T-helper 17 cell (primary cell): Measurements from ENCODE around the gene HDAC7. TPM values are rescaled to one million over a fixed set of nuclear protein-coding genes. Genes with fewer than 3 reads are reported as not detected.

ENCODE experiments used
- ATAC-seq: fragments of 150-1000 bp; cut with Tn5 transposase; 2 replicates; pipeline ENCODE4 v1.10.0; 2021; ENCODE audit warnings: mild to moderate bottlenecking, moderate library complexity
- DNase-seq, 3 donors: peaks; one replicate each; pipeline versions ENCODE4 v3.0.0 to v3.0.0-alpha.2; 2020 to 2021
- H3K9me3 ChIP-seq: one replicate; pipeline ENCODE4 v1.7.0; 2013; ENCODE audit warnings: low read length, mild to moderate bottlenecking; ENCODE audit not compliant: control insufficient read depth, poor library complexity, severe bottlenecking
- H3K27ac Mint-ChIP-seq: one replicate; pipeline ENCODE4 v1.8.0; 2022; ENCODE audit warnings: mild to moderate bottlenecking, moderate library complexity, mixed read lengths
- H3K27me3 Mint-ChIP-seq: one replicate; pipeline ENCODE4 v1.8.0; 2022; ENCODE audit warnings: mixed read lengths
- H3K36me3 Mint-ChIP-seq: one replicate; pipeline ENCODE4 v1.8.0; 2022; ENCODE audit warnings: low read depth, mixed read lengths
- H3K4me1 Mint-ChIP-seq: one replicate; pipeline ENCODE4 v1.8.0; 2022; ENCODE audit warnings: mild to moderate bottlenecking, mixed read lengths
- H3K4me3 Mint-ChIP-seq: one replicate; pipeline ENCODE4 v1.8.0; 2022; ENCODE audit warnings: mild to moderate bottlenecking, moderate library complexity, mixed read lengths
- total RNA-seq, 4 donors: library from RNA in 2 of 4; stranded (reverse) in 2 of 4; gene quantifications; one replicate each; pipeline ENCODE4 v1.2.3 and lab custom pipeline; 2022 to 2026

Gene HDAC7
- total RNA-seq (100 to 1,000 TPM; 129 to 151 TPM), total RNA-seq (lab: John Stamatoyannopoulos, UW) (135 to 166 reads per million in 2 donors)

DNA sequence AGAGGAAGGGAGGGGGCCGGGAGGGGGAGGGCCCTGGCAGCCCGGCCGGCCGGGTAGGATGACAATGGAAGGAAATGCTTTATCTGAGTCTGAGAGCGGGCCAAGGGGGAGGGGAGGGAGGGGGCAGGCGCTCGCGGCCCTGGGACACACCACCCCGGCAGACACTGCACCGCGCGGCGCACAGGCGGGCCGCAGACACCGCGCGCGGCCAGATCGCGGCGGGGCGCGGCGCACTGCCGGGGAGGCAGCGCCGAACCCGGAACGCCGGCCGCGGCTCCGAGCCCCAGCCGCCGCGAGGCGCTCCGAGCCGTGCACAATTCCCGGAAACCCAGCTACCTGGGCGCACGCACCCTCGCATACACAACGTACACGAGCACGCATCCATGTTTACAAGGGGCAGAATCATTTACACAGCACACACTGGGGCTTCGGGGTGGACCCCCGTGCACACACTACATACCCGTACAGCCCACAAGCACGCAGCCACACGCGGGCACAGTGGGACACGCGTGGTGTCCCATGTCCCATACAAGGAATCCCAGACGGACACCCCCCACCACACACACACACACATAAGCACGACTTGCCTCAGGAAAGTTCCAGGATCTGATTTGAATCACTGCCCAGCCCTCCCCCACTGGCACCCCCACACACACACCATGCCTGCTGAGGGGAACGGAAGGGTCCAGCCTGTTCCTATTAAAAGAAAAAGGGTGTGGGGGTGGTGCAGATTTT, at the start of gene HDAC7:
Gene HDAC7, minus strand, starts transcription at position 8 of the 735 bp plus-strand sequence. CDS start 118 bp downstream, outside the sequence.
- no peaks in the 10 kb centered on the region for H3K9me3 ChIP-seq
- peaks cover 76% of the 10 kb centered on the region for H3K4me1 Mint-ChIP-seq
- DNase-seq (peak; percentile 52 to 72 (median 58)), ATAC-seq (peak; percentile 71)
- H3K27ac Mint-ChIP-seq, result peak within 1 kb of the TSS; percentile 100
- no peaks in the 10 kb centered on the region for H3K36me3 Mint-ChIP-seq
- H3K4me3 Mint-ChIP-seq, result peak within 1 kb of the TSS; percentile 97
- H3K27me3 Mint-ChIP-seq, result no peaks in the 10 kb centered on the region

DNA sequence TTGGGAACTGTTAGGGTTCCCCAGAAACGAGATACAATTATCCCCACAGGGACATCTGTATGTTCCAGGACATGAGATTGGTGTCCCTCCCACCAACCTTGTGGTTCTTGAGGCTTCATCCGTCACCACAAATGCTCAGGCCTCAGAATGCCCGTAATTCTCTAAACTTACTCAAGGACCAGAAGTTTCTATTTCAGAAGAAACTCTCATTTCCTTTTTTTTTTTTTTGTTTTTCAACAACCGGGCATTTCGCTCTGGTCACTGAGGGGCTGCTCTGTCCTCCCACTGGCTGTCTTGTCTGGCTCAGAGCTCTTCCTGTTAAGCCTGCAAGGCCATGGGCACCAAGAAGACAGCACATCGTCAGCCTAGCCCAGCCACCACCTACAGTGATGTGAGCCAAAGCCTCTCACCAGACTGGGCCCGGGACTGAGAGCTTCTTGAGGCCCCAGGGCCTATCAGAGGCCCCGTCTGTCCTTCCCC, 48.9 kb upstream of the HDAC7 start:
- Mint-ChIP-seq H3K27ac (no peak overlapping the region), H3K4me3 (no peak overlapping the region), H3K27me3 (no peaks in the 10 kb centered on the region), H3K36me3 (no peaks in the 10 kb centered on the region), H3K4me1 (no peaks in the 10 kb centered on the region)
- no peaks in the 10 kb centered on the region for H3K9me3 ChIP-seq
- no peak for DNase-seq
- no peak for ATAC-seq

GRCh38 chr12:47868041-47868440, 48.3 kb upstream of the HDAC7 start:
- H3K9me3 ChIP-seq, result no peaks in the 10 kb centered on the region
- no peak for ATAC-seq
- H3K27ac Mint-ChIP-seq, result no peak overlapping the region
- H3K4me1 Mint-ChIP-seq, result no peaks in the 10 kb centered on the region
- no peak overlapping the region for H3K4me3 Mint-ChIP-seq
- no peak for DNase-seq
- H3K27me3 Mint-ChIP-seq, result no peaks in the 10 kb centered on the region
- H3K36me3 Mint-ChIP-seq, result no peaks in the 10 kb centered on the region

DNA sequence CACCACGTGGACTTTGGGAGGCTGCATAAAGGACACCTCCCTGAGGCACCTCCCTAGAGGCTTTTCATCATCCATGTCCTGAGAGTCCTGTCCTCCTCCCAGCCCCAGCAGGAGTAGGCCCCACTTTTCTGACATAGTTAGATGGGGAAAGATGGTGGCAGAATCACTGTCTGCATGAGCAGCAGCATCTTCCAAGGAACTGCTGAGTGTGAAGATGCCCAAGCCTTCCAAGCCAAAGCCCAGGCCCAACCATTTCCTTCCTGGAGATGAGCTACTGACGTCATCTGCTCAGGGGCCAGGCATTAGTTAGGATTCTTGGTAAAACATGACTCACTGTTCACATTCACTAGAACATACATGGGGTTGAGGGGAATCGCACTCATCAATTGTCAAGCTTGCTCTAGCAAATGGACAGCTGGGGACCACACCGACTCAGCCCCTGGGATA, 47.8 kb upstream of the HDAC7 start:
- H3K27me3 Mint-ChIP-seq, result no peaks in the 10 kb centered on the region
- H3K36me3 Mint-ChIP-seq, result no peaks in the 10 kb centered on the region
- H3K4me1 Mint-ChIP-seq, result no peaks in the 10 kb centered on the region
- ATAC-seq, result no peak
- DNase-seq, result no peak
- no peak overlapping the region for H3K4me3 Mint-ChIP-seq
- no peaks in the 10 kb centered on the region for H3K9me3 ChIP-seq
- no peak overlapping the region for H3K27ac Mint-ChIP-seq

DNA sequence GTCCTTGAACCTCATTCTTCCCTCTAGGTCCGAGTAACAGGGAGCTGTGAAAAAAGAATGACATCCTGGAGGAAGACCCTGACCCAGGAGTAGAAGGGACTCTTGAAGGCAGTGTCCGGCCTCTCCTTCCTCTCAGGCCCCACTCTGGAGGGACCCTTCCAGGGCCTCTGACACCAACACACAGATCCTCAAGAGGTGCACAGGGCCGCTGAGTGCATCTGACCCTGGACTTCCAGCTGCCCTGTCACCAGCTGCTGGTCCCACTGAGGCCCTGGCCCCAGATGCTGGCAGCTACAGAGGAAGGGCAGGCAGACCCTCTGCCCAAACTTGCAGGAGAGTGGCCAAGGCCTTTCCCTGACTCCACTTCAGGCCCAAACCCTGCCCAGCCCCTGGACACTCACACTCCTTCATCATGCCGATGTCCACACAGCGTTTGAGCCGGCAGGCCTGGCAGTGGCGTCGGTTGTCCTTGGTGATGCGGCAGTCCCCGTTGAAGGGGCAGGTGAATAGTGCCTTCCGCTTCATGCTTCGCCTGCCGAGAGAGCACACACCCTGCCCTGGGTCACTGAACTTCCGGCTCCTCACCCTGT, 45.0 kb upstream of the HDAC7 start:
- no peaks in the 10 kb centered on the region for H3K9me3 ChIP-seq
- H3K36me3 Mint-ChIP-seq, result no peaks in the 10 kb centered on the region
- ATAC-seq, result no peak
- H3K4me1 Mint-ChIP-seq, result peaks cover 8% of the 10 kb centered on the region
- H3K27me3 Mint-ChIP-seq, result no peaks in the 10 kb centered on the region
- H3K4me3 Mint-ChIP-seq, result no peak overlapping the region
- peak overlapping the region; percentile 24 for H3K27ac Mint-ChIP-seq
- no peak for DNase-seq

DNA sequence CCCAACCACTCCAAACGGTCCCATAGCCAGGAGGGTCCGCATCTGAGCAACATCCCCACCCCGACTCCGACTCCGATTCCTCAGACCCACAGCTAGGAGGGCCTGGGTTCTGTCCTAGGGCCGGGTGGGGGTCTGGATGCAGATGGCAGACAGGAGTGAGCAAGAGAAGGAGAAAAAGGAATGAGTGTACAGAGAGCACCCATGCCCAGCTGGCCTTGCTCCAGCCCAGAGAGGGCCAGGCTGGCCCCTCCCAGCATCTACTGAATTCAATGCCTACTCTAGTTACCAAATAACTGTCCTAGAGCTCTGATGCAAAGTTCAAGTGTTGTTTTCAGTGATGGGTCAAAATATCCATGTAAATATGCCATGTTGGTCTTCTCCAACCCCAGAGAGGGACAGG, 44.3 kb upstream of the HDAC7 start:
- no peaks in the 10 kb centered on the region for H3K9me3 ChIP-seq
- Mint-ChIP-seq H3K27ac (no peak overlapping the region), H3K4me1 (peaks cover 8% of the 10 kb centered on the region), H3K4me3 (no peak overlapping the region), H3K36me3 (no peaks in the 10 kb centered on the region), H3K27me3 (no peaks in the 10 kb centered on the region)
- ATAC-seq (no peak), DNase-seq (no peak)

DNA sequence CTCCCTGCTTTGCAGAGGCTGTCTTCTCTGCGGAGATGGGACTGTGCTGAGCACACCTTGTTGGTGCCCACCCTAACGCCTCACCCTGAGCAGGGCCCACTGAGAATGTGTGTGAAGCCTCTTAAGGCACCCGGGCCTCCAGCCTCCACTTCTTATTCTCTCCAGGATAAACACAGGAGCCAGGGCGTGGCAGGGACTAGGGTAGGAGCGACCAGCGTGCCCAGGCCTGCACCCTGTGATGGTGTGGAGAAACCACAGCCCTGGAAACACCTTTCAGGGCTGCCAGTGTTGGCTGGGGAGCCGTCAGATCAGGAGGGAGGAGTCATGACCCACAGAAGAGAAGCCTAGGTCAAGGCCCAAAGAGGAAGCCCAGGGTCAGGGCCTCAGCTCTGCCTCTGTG, 43.8 kb upstream of the HDAC7 start:
- DNase-seq, result no peak
- Mint-ChIP-seq H3K27me3 (no peaks in the 10 kb centered on the region), H3K27ac (no peak overlapping the region), H3K4me3 (no peak overlapping the region), H3K36me3 (no peaks in the 10 kb centered on the region), H3K4me1 (peaks cover 10% of the 10 kb centered on the region)
- no peaks in the 10 kb centered on the region for H3K9me3 ChIP-seq
- no peak for ATAC-seq

- Mint-ChIP-seq H3K27ac (no peak overlapping the region), H3K27me3 (no peaks in the 10 kb centered on the region), H3K4me1 (peaks cover 10% of the 10 kb centered on the region), H3K36me3 (no peaks in the 10 kb centered on the region), H3K4me3 (no peak overlapping the region)
- DNase-seq, result no peak
- no peak for ATAC-seq
- no peaks in the 10 kb centered on the region for H3K9me3 ChIP-seq
Measured at GRCh38 chr12:47862881-47863280, 43.2 kb upstream of the HDAC7 start.

- no peak for ATAC-seq
- H3K4me3 Mint-ChIP-seq, result no peak overlapping the region
- no peak overlapping the region for H3K27ac Mint-ChIP-seq
- no peaks in the 10 kb centered on the region for H3K27me3 Mint-ChIP-seq
- no peaks in the 10 kb centered on the region for H3K36me3 Mint-ChIP-seq
- H3K4me1 Mint-ChIP-seq, result peaks cover 13% of the 10 kb centered on the region
- H3K9me3 ChIP-seq, result no peaks in the 10 kb centered on the region
- no peak for DNase-seq
Measured at GRCh38 chr12:47862167-47862750, 42.6 kb upstream of the HDAC7 start.

GRCh38 chr12:47860873-47861272, 41.2 kb upstream of the HDAC7 start:
- H3K9me3 ChIP-seq, result no peaks in the 10 kb centered on the region
- ATAC-seq, result no peak
- Mint-ChIP-seq H3K27me3 (no peaks in the 10 kb centered on the region), H3K4me3 (no peak overlapping the region), H3K27ac (no peak overlapping the region), H3K4me1 (peaks cover 13% of the 10 kb centered on the region), H3K36me3 (no peaks in the 10 kb centered on the region)
- no peak for DNase-seq

DNA sequence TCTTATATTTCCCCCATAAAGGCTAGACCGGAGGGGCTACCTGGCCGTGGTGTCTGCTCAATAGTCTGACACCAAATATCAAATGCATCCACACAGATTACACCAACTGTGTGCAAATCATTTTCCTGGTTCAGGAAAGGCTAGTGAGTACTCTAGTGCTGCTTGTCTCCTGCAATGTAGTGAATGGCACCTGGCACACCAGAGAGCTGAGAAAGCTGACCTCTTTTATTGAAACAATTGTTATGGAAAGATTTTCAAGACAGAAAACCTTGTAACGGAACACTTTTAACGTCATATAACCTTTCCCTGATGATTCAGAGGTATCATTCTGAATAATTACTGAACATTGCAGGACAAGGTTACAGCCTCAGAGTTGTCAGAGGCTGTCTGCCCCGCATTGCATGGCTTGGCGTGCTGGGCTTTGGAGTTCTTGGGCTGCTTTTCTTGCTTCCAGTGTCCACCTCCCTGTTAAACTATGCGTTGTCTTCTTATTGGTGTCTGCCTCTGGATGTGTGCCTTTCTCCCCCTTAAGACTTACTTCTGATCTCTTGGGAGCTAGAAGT, 40.7 kb upstream of the HDAC7 start:
- H3K27ac Mint-ChIP-seq, result no peak overlapping the region
- peaks cover 13% of the 10 kb centered on the region for H3K4me1 Mint-ChIP-seq
- H3K36me3 Mint-ChIP-seq, result no peaks in the 10 kb centered on the region
- no peak for DNase-seq
- H3K9me3 ChIP-seq, result no peaks in the 10 kb centered on the region
- H3K4me3 Mint-ChIP-seq, result no peak overlapping the region
- no peaks in the 10 kb centered on the region for H3K27me3 Mint-ChIP-seq
- no peak for ATAC-seq

DNA sequence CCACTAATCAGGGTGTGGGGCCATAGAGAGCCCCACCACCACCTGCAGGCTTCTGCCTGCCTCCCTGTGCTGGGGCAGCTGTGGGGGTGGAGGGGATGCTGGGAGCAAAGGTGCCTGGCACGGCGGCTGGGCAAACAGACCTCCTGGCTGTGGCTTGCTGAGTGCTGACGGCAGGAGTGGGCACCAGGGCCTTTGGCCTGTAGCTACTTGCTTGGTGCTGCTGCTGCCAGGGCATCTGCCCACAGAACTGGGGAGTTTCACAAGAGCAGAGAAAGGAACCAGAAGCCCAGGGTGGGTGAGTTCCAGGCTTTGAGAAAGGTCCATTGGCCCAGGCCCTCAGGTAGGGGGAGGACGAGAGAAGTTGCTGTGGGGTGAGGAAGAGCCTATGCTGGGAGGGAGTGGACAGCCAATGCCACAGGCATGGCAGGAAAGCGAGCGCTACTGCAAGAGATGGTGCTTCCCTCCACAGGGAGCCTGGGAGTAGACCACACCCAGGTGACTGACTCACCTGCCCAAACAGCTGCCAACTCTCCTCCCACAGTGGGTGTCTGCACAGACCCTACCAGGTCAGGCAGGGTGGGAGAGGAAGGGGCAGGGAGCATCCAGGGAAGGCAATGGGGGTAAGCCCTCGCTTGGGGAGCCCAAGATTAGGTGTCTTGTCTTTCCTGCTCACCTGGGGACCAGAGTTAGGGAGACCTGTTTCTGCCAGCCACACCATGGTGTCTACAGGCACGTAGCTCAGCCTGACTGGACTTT, 39.0 kb upstream of the HDAC7 start:
- H3K36me3 Mint-ChIP-seq, result no peaks in the 10 kb centered on the region
- H3K27ac Mint-ChIP-seq, result peak overlapping the region; percentile 71
- H3K4me3 Mint-ChIP-seq, result no peak overlapping the region
- H3K9me3 ChIP-seq, result no peaks in the 10 kb centered on the region
- DNase-seq (no peak), ATAC-seq (no peak)
- no peaks in the 10 kb centered on the region for H3K27me3 Mint-ChIP-seq
- peaks cover 13% of the 10 kb centered on the region for H3K4me1 Mint-ChIP-seq
